ENCODE data around the gene YJU2. TPM values are rescaled to one million over a fixed set of nuclear protein-coding genes. Genes with fewer than 3 reads are reported as not detected.

The YJU2 gene
- total RNA-seq, 1 donor from 2014 or later, result 13.3 TPM

GRCh38 chr19:4295972-4296771 lies 49.3 kb downstream of the YJU2 start:
- DNase-seq (ENCODE audit: low read depth), result peak; percentile 82

GRCh38 chr19:4297901-4298809 lies 51.3 kb downstream of the YJU2 start:
- DNase-seq (ENCODE audit: low read depth), result no peak

GRCh38 chr19:4298810-4299550 lies 52.1 kb downstream of the YJU2 start:
- no peak for DNase-seq (ENCODE audit: low read depth)

GRCh38 chr19:4300589-4300988 lies 53.7 kb downstream of the YJU2 start:
- no peak for DNase-seq (ENCODE audit: low read depth)

GRCh38 chr19:4301590-4302242 lies 54.8 kb downstream of the YJU2 start:
- peak; percentile 44 for DNase-seq (ENCODE audit: low read depth)

GRCh38 chr19:4302243-4302640 lies 55.4 kb downstream of the YJU2 start, which contains the start of gene TMIGD2:
TMIGD2 (minus strand) TSS chr19:4302389; CDS start chr19:4302385, 4 bp downstream.
- DNase-seq (ENCODE audit: low read depth), result no peak

GRCh38 chr19:4303819-4304537 lies 57.1 kb downstream of the YJU2 start:
- no peak for DNase-seq (ENCODE audit: low read depth)

GRCh38 chr19:4304538-4305256 lies 57.8 kb downstream of the YJU2 start, which contains the start of gene FSD1:
FSD1 (plus strand) TSS chr19:4304598; CDS start chr19:4304747, 149 bp downstream.
- DNase-seq (ENCODE audit: low read depth), result peak; percentile 30

- no peak for DNase-seq (ENCODE audit: low read depth)
Observed at GRCh38 chr19:4305257-4305612, 58.4 kb downstream of the YJU2 start.

GRCh38 chr19:4305659-4306058 lies 58.8 kb downstream of the YJU2 start:
- no peak for DNase-seq (ENCODE audit: low read depth)

- DNase-seq (ENCODE audit: low read depth), result no peak
Observed at GRCh38 chr19:4310247-4311121, 63.6 kb downstream of the YJU2 start.

GRCh38 chr19:4313847-4314490 lies 67.1 kb downstream of the YJU2 start:
- DNase-seq (ENCODE audit: low read depth), result no peak

GRCh38 chr19:4316956-4317355 lies 70.1 kb downstream of the YJU2 start:
- DNase-seq (ENCODE audit: low read depth), result no peak

- no peak for DNase-seq (ENCODE audit: low read depth)
Observed at GRCh38 chr19:4318460-4318859, 71.6 kb downstream of the YJU2 start.

Measured in myocyte (in vitro differentiated cells).